Measurements from ENCODE around the gene FIP1L1.

- no peak for TF ChIP-seq CTCF (conservative IDR thresholded peaks at IDR 0.05; ENCODE audit: low read length)
- TF ChIP-seq EZH2phosphoT487 (IDR thresholded peaks at IDR 0.05; ENCODE audit: borderline replicate concordance): no peak
Observed at GRCh38 chr4:53455766-53456165, 78.3 kb downstream of the FIP1L1 start.

All from Loucy (cell line).